Vagina (tissue), 2 donors: Measurements from ENCODE around the gene ZCCHC10.

Experiments
- CTCF ChIP-seq, 3 experiments: fragments of 450-650 bp in 2 of 3; fragments of 200-600 bp in 1 of 3; sonication (generic) in 1 of 3; IDR thresholded peaks; one replicate each; pipeline ENCODE4 v1.5.1; 2017 to 2019; ENCODE audit warnings: antibody characterized with exemption in 3 of 3, mild to moderate bottlenecking in 2 of 3, moderate library complexity in 2 of 3
- POLR2A ChIP-seq, 2 donors: fragments of 450-650 bp; IDR thresholded peaks; one replicate each; pipeline ENCODE4 v1.6.1; 2017; ENCODE audit warnings: antibody characterized with exemption in 2 of 2, mild to moderate bottlenecking in 2 of 2, moderate library complexity in 2 of 2
- POLR2AphosphoS5 ChIP-seq, 2 donors: sonication (generic); formaldehyde crosslinking; IDR thresholded peaks; one replicate each; pipeline ENCODE4 v1.9.0; 2017; ENCODE audit warnings: antibody characterized with exemption in 2 of 2, mild to moderate bottlenecking in 2 of 2, low read depth in 1 of 2; ENCODE audit not compliant: insufficient read depth in 1 of 2

GRCh38 chr5:133029416-133029815 lies 3.1 kb upstream of the ZCCHC10 start:
- TF ChIP-seq CTCF (IDR thresholded peaks at IDR 0.05) (no peak), POLR2A (IDR thresholded peaks at IDR 0.05) (no peak), POLR2AphosphoS5 (IDR thresholded peaks at IDR 0.05; ENCODE audit: insufficient read depth in 1 of 2, low read depth in 1 of 2) (no peak)
